Skeletal muscle satellite cell (primary cell): ENCODE results near the gene STPG3.

Source experiments
- H3K27me3 ChIP-seq: 2 replicates; pipeline ENCODE4 v1.7.0; 2013; ENCODE audit warnings: low read length; ENCODE audit not compliant: control insufficient read depth, insufficient read depth
- H3K36me3 ChIP-seq: 2 replicates; pipeline ENCODE4 v1.7.0; 2013; ENCODE audit warnings: mild to moderate bottlenecking, control low read depth, low read length; ENCODE audit not compliant: insufficient read depth
- H3K4me1 ChIP-seq: 2 replicates; pipeline ENCODE4 v1.7.0; 2013; ENCODE audit warnings: low read length; ENCODE audit not compliant: control insufficient read depth, insufficient read depth
- H3K4me2 ChIP-seq: 2 replicates; pipeline ENCODE4 v1.7.0; 2013; ENCODE audit warnings: mild to moderate bottlenecking, low read length
- H3K4me3 ChIP-seq: 2 replicates; pipeline ENCODE4 v1.7.0; 2013; ENCODE audit warnings: low read length
- H3K9ac ChIP-seq: 2 replicates; pipeline ENCODE4 v1.7.0; 2013; ENCODE audit warnings: mild to moderate bottlenecking, low read depth, low read length, moderate library complexity
- H3K9me3 ChIP-seq: replicated peaks from 2 replicates; pipeline ENCODE4 v1.7.0; 2013; ENCODE audit warnings: mild to moderate bottlenecking, control low read depth, low read length

STPG3 gene

DNA sequence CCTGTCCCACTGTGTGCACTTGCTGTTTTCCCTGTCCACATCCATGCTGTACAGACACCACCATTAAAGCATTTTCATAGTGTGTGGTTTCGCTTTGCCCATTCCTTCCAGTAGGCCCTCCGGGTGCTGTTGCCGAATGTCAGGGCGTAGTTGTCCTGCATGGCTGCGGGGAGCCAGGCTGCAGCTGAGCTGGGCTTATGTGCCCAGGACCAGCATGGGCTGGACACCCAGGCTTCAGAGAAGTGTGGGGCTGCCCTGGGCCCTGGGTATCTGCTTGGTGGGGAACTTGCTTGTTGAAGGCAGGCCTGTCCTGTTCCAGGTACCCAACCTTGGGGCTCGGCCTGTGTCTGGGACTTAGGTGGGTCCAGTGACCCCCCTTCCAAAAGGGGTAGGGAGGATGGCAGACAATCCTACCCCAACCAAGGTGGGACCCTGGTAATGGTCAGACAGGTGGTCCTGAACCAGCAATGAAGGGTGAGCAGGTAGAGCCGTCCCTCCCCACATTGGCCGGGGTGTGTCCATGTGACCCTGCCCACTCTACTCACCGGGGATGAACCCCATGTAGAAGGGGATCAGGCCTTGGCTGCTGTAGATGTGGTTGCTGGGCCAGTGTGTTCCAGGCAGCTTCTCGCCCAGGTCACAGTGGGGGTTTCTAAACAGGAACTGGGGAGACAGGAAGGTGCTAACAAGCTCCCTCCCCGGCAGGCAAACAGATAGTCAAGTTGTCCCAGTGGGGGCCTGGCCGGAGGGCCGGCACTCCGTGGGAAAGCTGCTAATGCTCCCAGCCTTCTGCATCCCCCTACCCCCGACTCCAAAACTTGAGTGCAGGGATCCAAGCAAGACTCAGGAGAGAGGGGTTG, 7.2 kb upstream of the STPG3 start:
- no peak overlapping the region for H3K9ac ChIP-seq
- H3K9me3 ChIP-seq, result no peaks in the 10 kb centered on the region
- H3K36me3 ChIP-seq, result peaks cover 26% of the 10 kb centered on the region
- no peaks in the 10 kb centered on the region for H3K27me3 ChIP-seq
- no peak overlapping the region for H3K4me3 ChIP-seq
- H3K4me2 ChIP-seq, result peak overlapping the region; percentile 100
- H3K4me1 ChIP-seq, result peaks cover 21% of the 10 kb centered on the region

DNA sequence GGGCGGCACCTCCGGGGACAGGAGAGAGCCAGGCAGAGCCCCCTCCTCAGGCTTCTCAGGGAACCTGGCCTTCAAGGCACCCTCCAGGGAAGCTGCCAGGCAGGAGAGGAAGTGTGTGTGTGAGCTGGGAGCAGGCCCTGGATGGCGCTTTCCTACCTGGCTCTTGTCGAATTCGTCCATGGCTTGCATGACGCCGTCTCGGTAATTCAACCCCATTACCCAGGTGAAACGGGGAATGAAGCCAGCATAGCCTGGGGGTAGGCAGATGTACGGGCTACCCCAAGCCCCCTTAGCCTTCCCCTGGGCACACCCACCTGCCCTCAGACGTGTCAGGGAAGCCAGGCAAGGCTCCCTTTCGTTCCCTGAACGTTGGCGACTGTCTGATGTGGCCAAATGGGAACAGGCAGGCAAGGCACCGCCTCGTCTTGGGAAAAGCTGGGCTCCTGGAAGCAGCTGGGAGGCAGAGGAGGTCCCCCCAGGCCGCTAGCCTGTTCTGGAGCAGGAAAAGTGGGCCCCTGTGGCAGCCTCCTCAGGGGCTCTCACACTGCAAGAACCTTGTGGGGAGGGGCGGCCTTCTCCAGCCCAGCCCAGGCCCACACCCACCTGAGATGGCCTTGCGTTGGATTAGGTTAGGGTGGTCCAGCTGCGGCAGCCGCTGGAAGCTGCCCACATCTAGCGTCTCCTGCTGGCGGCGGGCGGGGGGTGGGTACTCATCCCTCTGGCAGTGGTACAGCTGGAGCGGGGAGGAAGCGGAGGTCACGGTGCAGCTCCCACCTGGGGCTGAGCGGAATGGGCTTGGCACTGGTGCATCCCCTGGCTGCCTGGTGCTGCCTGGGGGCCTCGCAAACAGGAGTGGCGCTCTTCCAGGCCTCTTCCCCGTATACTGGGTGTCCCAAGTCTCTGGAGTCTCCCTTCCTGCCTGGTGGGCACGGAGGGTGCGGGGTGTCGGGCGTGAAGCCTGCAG, 6.3 kb upstream of the STPG3 start:
- no peaks in the 10 kb centered on the region for H3K27me3 ChIP-seq
- no peaks in the 10 kb centered on the region for H3K9me3 ChIP-seq
- H3K4me3 ChIP-seq, result no peak overlapping the region
- peak overlapping the region; percentile 1 for H3K4me2 ChIP-seq
- H3K9ac ChIP-seq, result no peak overlapping the region
- H3K36me3 ChIP-seq, result peaks cover 26% of the 10 kb centered on the region
- peaks cover 12% of the 10 kb centered on the region for H3K4me1 ChIP-seq

DNA sequence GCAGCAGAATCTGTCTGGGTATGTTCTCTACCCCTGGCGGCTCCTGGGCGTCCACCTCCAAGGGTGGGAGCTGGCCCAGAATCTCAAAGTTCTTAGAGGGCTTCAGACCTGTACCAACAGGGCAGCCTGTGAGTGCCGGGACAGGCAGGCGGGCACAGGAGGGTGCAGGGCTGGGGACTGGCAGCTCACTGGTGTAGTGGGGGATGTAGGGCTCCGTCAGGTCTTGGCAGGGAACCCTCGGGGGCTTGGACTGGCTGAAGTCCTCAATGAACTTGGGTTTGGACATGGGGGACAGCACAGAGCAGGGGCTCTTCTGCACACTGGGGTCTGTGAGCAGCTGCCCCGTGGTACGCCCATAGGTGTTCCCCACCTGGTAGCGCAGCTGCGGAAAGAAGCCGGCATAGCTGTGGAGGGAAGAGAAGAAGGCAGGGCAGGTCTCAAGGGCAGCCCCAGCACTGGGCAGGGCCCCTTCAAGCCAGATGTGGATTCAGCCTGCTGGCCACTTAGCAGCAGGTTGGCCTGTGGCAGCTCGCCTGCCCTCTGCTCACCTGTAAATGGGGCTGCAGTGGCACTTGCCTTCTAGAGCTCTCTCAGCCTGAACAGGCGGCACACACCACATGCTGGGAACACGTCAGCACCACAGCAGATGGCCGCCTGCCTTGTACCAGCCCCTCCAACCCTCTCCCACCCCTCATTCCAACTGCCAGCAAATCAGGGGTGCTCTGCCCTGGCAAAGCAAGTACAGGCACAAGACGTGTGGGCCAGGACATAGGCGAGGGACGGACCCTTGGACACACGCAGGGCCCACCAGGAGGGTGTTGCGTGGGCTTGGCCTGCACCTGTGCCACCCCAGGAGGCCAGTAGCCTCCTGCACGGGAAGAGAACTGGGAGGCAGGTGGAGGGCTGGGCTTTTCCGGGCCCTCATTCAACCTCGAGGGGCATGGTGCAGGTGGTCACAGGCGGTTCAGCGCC, 5.3 kb upstream of the STPG3 start:
- Histone ChIP-seq H3K4me2 (no peak overlapping the region), H3K27me3 (no peaks in the 10 kb centered on the region), H3K4me1 (peaks cover 11% of the 10 kb centered on the region), H3K4me3 (no peak overlapping the region), H3K36me3 (peaks cover 26% of the 10 kb centered on the region), H3K9me3 (no peaks in the 10 kb centered on the region), H3K9ac (no peak overlapping the region)

DNA sequence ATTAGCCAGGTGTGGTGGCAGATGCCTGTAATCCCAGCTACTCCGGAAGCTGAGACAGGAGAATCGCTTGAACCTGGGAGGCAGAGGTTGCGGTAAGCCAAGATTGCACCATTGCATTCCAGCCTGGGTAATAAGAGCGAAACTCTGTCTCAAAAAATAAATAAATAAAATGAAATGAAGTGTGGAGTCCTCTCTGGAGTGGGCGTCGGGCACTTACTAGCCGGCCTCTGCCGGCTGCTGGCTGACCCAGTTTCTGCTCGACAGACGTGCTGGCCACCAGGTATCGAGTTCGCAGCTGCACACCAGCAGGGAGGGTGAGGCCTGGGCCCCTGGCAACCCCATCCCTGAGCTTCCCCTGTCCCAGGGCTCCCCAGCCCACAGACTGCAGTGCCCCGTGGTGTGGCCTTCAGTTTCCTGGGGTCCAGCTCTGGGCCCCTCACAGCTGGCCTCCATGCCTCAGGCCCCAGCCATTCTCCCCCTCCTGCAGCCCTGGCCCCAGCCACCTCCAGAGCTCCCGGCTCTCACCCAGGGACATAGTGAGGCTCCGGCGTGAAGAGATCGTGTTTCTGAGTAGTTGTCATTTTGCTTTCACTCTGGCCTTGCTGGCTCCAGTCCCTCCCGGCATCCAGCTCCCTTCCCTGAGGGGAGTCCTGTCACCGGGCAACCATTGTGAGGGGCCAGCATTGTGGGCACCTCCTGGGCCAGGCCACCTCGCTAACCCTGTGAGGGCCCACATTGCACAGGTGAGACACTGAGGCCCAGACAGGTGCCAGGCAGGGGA, 3.8 kb upstream of the STPG3 start:
- Histone ChIP-seq H3K4me1 (peaks cover 8% of the 10 kb centered on the region), H3K9ac (no peak overlapping the region), H3K4me2 (no peak overlapping the region), H3K4me3 (no peak overlapping the region), H3K9me3 (no peaks in the 10 kb centered on the region), H3K27me3 (no peaks in the 10 kb centered on the region), H3K36me3 (peaks cover 18% of the 10 kb centered on the region)

DNA sequence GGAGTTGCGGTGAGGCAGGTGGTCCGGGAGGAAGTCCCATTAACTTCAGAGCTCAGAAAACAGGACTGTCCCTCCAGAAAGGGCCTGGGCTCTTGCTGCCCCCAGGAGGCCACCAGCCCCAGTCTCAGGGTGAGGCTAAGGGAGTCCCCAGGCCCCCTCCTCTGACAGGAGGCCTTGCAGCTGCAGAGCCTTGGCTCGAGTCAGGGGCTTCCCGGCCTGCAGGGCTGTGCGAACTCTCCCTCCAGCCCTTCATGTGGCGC, 3.2 kb upstream of the STPG3 start:
- peaks cover 13% of the 10 kb centered on the region for H3K36me3 ChIP-seq
- H3K9ac ChIP-seq, result no peak overlapping the region
- no peaks in the 10 kb centered on the region for H3K9me3 ChIP-seq
- H3K27me3 ChIP-seq, result no peaks in the 10 kb centered on the region
- H3K4me1 ChIP-seq, result peaks cover 3% of the 10 kb centered on the region
- H3K4me2 ChIP-seq, result no peak overlapping the region
- H3K4me3 ChIP-seq, result no peak overlapping the region

DNA sequence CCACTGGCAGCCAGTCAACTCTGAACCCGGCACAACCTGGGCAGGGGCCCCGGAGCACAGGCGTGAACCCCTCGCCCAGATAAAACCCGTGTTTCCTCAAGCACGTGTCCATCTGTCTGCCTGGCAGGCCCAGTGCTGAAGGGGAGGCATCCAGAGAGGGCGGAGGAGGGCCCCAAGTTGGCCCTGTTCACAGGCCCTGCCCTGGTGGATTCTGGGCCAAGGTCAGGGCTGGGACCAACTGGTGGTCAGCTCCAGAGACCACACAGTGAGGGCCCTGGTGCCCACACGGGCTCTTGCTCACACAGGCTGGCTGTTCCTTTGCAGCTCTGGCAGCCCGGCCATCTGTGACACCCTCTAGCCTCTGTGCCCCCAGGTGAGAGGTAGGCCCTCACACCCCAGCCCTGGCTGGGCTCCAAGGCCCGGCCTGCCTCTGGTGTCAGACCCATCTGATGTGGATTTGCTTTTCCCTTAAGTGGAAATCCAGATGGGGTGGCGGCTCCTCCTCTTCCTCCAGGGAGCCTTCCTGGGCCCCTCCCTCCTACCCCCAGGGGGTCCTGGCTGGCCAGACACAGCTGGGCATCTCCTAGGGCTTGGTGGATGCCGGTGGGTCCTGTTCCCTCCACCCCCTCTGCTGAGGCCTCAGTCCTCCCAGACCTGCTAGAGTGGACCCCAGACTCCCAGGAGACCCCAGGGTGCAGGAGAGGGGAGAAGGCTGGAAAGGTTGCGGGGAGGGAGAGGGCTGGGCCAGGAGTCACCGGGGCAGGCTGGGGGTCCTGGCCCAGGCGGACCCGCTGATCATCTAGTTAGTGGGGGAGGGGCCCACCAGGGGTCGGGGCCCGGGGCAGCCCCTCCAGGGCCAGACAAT, 525 bp upstream of the STPG3 start:
- Histone ChIP-seq H3K27me3 (no peaks in the 10 kb centered on the region), H3K9me3 (no peaks in the 10 kb centered on the region), H3K36me3 (no peaks in the 10 kb centered on the region), H3K9ac (no peak overlapping the region), H3K4me3 (no peak overlapping the region), H3K4me2 (no peak overlapping the region), H3K4me1 (peaks cover 8% of the 10 kb centered on the region)

DNA sequence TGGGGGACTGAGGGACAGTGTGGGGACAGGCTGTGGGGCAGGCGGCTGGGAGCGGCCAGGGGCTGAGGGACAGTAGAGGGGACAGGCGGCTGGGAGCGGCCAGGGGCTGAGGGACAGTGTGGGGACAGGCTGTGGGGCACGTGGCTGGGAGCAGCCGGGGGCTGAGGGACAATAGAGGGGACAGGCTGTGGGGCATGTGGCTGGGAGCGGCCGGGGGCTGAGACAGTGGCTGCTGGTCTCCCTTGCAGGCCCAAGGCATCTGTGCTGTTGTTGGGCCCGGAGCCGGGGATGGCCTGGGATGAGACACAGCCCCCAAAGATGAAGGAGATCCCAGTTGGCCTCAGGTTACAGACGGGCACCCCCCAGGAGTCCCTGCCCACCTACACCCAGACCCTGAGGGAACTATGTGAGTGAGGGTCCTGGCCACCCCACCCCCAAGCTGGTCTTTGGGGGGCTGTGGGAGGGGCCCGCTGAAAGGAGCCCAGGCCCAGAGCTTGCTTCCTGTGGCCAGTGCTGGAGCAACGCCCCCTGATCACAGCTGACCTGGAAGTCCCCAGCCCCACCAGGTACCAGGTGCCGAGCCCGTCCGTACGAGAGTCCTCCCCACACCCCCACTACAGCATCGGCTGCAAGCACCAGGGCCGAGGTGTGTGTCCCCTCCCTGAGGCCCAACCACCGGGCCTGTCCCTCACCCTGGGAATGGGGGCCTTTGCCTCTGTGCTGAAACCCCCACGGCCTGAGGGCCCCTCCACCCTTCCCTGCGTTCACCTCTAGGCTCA, 593 bp downstream of the STPG3 start:
- no peak overlapping the region for H3K4me2 ChIP-seq
- peaks cover 15% of the 10 kb centered on the region for H3K4me1 ChIP-seq
- H3K9ac ChIP-seq, result no peak overlapping the region
- H3K27me3 ChIP-seq, result no peaks in the 10 kb centered on the region
- no peaks in the 10 kb centered on the region for H3K9me3 ChIP-seq
- peaks cover 4% of the 10 kb centered on the region for H3K36me3 ChIP-seq
- no peak overlapping the region for H3K4me3 ChIP-seq

DNA sequence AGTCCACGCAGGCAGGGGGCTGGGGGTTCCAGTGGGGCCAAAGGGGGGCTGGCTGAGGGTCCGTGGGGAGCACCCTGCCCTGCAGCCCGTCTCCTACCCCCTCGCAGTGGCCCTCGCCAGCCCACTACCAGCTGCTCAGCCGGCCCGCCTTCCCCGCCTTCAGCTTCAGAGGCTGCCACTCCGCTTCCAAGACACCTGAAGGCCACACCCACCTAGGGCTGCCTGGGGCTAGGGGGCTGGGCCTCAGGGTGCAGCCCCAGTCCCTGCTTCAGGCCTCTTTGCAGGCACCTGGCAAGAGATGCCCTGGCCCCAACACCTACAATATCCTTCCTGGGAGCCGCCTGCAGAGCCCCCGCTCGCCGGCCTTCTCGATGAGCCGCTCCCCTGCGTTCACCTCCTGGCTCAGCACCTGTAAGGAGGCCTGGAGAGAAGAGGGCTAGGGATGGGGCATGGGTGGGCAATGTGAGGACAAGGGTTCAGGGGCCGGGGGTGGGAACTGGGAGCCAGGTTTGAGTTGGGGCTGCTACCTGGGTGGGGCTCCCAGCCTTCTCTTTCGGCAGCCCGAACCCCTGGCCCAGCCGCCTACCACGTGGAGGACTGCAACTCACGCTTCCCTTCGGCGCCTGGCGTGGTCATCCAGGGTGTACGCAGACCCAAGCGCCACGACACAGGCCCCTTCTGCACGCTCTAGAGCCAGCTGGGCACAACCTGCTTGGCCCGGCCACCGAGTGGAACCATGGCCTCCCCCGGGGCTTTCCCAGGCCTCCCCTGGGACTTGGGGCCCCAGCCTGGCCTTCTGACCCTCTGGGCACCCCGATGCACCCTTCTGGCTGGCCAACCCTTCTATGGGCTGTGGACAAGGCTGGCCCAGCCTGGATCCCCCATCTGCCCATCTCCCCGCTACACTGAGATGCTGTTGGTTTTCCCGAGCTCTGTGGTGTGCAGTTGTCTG, 1.7 kb downstream of the STPG3 start:
- no peaks in the 10 kb centered on the region for H3K9me3 ChIP-seq
- H3K4me3 ChIP-seq, result no peak overlapping the region
- no peak overlapping the region for H3K9ac ChIP-seq
- no peaks in the 10 kb centered on the region for H3K27me3 ChIP-seq
- H3K36me3 ChIP-seq, result peaks cover 9% of the 10 kb centered on the region
- peaks cover 19% of the 10 kb centered on the region for H3K4me1 ChIP-seq
- no peak overlapping the region for H3K4me2 ChIP-seq
